Measurements from ENCODE around the gene LRP8. TPM values are rescaled to one million over a fixed set of nuclear protein-coding genes. Genes with fewer than 3 reads are reported as not detected.

Gene LRP8
- total and polyA plus RNA-seq, 7 donors = 0.17 to 2.4 (median 0.94) TPM

GRCh38 chr1:53362270-53362669 is 34.4 kb upstream of the LRP8 start:
- intact Hi-C loops (cut with DNase I) = no loop called here
- 65 to 69% (median 68%) methylated on average over 2 of the region's 2 CpGs for WGBS, 3 donors
- no peak overlapping the region for H3K4me3 ChIP-seq
- no peak for TF ChIP-seq CTCF (IDR thresholded peaks at IDR 0.05)
- no peaks in the 10 kb centered on the region for H3K36me3 ChIP-seq (ENCODE audit: insufficient read depth in 1 of 2, low read depth in 1 of 2)
- ATAC-seq = no peak
- H3K27ac ChIP-seq = no peak overlapping the region
- H3K4me1 ChIP-seq = no peaks in the 10 kb centered on the region
- H3K9me3 ChIP-seq = no peaks in the 10 kb centered on the region
- DNase-seq = no peak
- no peaks in the 10 kb centered on the region for H3K27me3 ChIP-seq (ENCODE audit: insufficient read depth in 3 of 3, low read length in 2 of 3)

- Histone ChIP-seq H3K27me3 (ENCODE audit: insufficient read depth in 3 of 3, low read length in 2 of 3) (no peaks in the 10 kb centered on the region), H3K36me3 (ENCODE audit: insufficient read depth in 1 of 2, low read depth in 1 of 2) (no peaks in the 10 kb centered on the region), H3K4me3 (no peak overlapping the region), H3K4me1 (no peaks in the 10 kb centered on the region), H3K27ac (no peak overlapping the region), H3K9me3 (no peaks in the 10 kb centered on the region)
- ATAC-seq = no peak
- DNase-seq = no peak
- 66 to 79% (median 72%) methylated on average over 3 of the region's 3 CpGs for WGBS, 3 donors
- intact Hi-C loops (cut with DNase I) = no loop called here
- no peak for TF ChIP-seq CTCF (IDR thresholded peaks at IDR 0.05)
Observed at GRCh38 chr1:53361541-53361961, 33.7 kb upstream of the LRP8 start.

GRCh38 chr1:53359934-53360276 is 32.0 kb upstream of the LRP8 start:
- Histone ChIP-seq H3K27ac (no peak overlapping the region), H3K4me3 (no peak overlapping the region), H3K27me3 (ENCODE audit: insufficient read depth in 3 of 3, low read length in 2 of 3) (no peaks in the 10 kb centered on the region), H3K4me1 (no peaks in the 10 kb centered on the region), H3K36me3 (ENCODE audit: insufficient read depth in 1 of 2, low read depth in 1 of 2) (no peaks in the 10 kb centered on the region), H3K9me3 (no peaks in the 10 kb centered on the region)
- TF ChIP-seq CTCF (IDR thresholded peaks at IDR 0.05) = no peak
- DNase-seq (no peak), ATAC-seq (no peak)
- WGBS, 3 donors = 45 to 62% (median 62%) methylated on average over 2 of the region's 2 CpGs
- intact Hi-C loops (cut with DNase I) = no loop called here

- no peak overlapping the region for H3K4me3 ChIP-seq
- DNase-seq (no peak), ATAC-seq (no peak)
- H3K9me3 ChIP-seq = no peaks in the 10 kb centered on the region
- H3K36me3 ChIP-seq (ENCODE audit: insufficient read depth in 1 of 2, low read depth in 1 of 2) = no peaks in the 10 kb centered on the region
- 63 to 77% (median 72%) methylated on average over 4 of the region's 4 CpGs for WGBS, 3 donors
- no peak for TF ChIP-seq CTCF (IDR thresholded peaks at IDR 0.05)
- intact Hi-C loops (cut with DNase I) = no loop called here
- no peaks in the 10 kb centered on the region for H3K27me3 ChIP-seq (ENCODE audit: insufficient read depth in 3 of 3, low read length in 2 of 3)
- no peak overlapping the region for H3K27ac ChIP-seq
- H3K4me1 ChIP-seq = no peaks in the 10 kb centered on the region
Observed at GRCh38 chr1:53359225-53359933, 31.5 kb upstream of the LRP8 start.

GRCh38 chr1:53356637-53357036 is 28.8 kb upstream of the LRP8 start:
- H3K4me3 ChIP-seq = no peak overlapping the region

More at GRCh38 chr1:53356637-53357036, 28.8 kb upstream of the LRP8 start:
- TF ChIP-seq CTCF (IDR thresholded peaks at IDR 0.05) = no peak
- no peaks in the 10 kb centered on the region for H3K36me3 ChIP-seq (ENCODE audit: insufficient read depth in 1 of 2, low read depth in 1 of 2)
- no peaks in the 10 kb centered on the region for H3K4me1 ChIP-seq
- H3K27me3 ChIP-seq (ENCODE audit: insufficient read depth in 3 of 3, low read length in 2 of 3) = no peaks in the 10 kb centered on the region
- intact Hi-C loops (cut with DNase I) = no loop called here
- H3K27ac ChIP-seq = no peak overlapping the region
- no peak for DNase-seq
- no peak for ATAC-seq
- H3K9me3 ChIP-seq = no peaks in the 10 kb centered on the region

All from psoas muscle (tissue), 8 donors.